Muscle of arm (tissue), 12 donors: ENCODE data around the gene N4BP2. TPM values are rescaled to one million over a fixed set of nuclear protein-coding genes. Genes with fewer than 3 reads are reported as not detected.

Experiments
- DNase-seq: peaks from one replicate; pipeline ENCODE4 v3.0.0-alpha.2; 2013
- polyA plus RNA-seq, 12 donors: library from polyadenylated mRNA; unstranded; fragments of 120-200 nt; gene quantifications; one replicate each; pipeline ENCODE4 v1.2.1, GENCODE V29; 2013; ENCODE audit not compliant: insufficient read length in 12 of 12

The N4BP2 gene
- polyA plus RNA-seq, 12 donors, result 12.0 to 42.2 (median 15.4) TPM

DNA sequence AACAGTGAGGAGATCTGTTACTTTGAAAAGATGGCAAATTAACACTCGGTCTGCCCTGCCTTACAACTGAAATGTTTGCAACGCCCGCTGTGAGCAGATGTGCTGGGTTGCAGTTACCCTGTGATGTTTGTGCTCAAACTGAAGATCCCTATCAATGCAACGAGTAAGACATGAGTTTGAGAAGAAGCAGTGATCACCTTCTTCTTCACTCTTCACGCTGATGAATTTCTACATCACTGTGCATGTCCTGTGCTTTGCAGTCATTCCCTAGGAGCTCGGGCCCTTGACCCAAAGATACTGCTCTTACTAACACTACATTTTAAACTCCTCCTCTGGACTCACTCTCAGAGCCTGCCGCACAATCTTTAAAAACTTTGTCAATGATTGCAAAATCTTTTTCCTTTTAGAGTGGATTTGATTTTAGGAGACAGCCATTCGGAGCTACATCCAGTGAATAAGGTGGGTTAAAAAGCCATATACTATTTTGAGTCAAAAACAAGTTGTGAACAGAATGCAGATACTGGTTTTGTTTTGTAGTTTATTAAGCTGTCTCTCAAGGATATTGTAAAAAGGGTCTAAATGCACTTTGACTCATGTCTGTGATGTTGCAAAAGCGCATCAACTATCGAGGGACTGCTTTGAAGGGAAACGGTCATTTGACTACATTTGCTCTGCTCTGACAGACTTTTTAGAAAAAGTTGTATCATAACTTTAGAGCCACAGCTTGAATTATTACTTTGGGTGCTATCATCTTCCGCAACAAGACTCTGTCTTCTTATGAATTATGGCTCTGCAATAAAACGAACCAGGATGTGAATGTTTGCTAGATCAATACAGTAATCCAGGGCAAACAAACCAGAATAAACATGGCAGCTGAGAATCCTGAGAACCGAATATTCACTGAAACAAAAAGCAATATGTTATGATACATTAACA, 134.5 kb downstream of the N4BP2 start:
- no peak for DNase-seq

GRCh38 chr4:40192114-40193015, 135.7 kb downstream of the N4BP2 start:
- DNase-seq, result no peak

DNA sequence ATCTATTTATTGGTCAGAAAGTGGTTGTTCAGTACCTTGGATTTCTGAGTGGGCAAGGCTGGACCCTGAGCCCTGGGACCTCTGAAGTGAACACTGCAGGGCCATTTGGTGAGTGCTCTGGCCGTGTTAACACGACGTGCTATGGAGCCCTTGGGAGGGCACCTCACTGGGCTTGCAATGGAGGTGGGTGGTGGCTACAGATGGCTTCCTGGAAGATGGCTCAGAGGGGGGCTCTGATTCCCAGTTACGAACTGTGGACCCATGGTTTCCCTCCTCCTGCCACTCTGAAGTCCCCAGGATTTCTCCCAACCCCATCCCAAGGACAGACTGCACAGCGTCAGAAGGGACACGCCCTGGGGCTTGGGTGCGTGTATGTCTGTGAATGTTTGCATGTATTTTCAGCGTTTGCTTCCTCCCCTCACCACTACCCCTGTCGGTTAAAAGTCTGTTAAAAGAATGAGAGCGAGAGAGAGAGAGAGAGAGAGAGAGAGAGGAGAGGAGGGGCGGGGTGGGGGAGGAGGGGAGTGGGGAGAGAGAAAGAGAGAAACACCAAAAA, 136.4 kb downstream of the N4BP2 start:
- DNase-seq, result no peak

DNA sequence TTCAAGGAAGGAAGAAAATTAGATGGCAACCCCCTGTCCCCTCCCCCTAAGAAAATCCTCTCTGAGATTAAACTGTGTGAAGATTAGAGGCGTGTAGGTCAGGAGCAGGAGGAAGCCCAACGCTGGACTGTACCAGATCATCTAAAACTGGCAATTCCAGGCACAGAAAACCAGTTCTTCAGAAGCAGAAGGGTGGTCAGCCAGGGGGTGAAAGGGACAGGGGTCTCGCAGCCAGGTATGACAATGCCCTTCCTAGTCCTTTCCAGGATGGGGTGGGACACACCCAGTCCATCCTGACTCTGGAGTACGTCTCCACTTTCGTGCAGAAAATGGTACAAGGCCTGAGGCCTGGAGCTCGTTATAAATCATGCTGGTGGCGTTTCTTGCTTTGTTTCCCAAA, 136.9 kb downstream of the N4BP2 start:
- DNase-seq, result no peak

DNA sequence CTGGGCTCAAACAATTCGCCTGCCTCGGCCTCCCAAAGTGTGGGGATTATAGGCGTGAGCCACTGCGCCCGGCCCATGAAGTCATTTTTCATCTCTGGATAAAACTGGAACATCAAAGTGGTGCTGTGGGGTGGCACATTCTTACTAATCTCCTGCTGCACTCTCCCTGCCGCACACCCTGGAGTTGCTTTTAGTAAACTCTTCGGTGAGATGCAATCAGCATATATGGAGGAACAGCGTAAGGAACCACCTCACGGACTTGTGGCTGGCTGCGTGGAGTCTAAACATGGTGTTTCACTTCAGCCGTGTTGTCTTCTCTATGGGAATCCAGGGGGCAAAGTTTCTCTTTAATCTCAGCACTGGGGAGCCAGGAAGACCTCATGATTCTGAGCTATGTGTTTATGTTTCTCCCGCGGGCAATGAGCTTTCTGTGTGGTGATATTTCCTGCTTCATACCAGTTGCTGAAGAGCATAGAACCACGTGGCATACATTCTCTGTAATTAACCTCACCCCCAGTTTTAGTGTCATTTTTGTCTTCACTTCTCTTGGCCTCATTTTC, 138.0 kb downstream of the N4BP2 start:
- DNase-seq, result no peak

GRCh38 chr4:40195182-40196177, 138.8 kb downstream of the N4BP2 start:
- DNase-seq, result no peak

DNA sequence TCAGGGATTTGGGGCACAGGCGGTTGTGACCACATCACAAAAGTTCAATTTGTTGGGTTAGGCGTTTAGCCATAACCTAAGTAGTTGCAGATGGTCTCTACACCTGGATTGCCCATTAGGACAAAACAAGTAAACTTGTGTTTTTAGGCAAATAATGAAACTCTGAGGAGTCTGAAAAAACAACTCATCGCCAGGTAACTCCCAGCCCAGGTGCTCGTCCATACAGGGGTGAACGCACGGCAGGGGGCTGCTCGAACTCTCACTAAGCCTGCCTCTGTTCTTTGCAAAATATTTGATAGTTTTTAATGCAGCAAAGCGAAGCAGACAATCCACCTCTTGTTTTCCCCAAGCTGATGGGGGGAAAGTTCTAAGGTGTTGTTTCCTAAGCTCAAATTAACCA, 139.6 kb downstream of the N4BP2 start:
- no peak for DNase-seq

- no peak for DNase-seq
These were observed 140.2 kb downstream of the N4BP2 start, which contains the start of gene RHOH for GRCh38 chr4:40196724-40197281. TSS of gene RHOH (plus strand) at chr4:40197031. CDS start at chr4:40243387, 46,356 bp downstream.

- no peak for DNase-seq
These were observed 141.4 kb downstream of the N4BP2 start for GRCh38 chr4:40197879-40198689.

- DNase-seq, result no peak
These were observed 142.6 kb downstream of the N4BP2 start for GRCh38 chr4:40199179-40199670.

GRCh38 chr4:40199999-40200874, 143.6 kb downstream of the N4BP2 start:
- DNase-seq, result no peak

DNA sequence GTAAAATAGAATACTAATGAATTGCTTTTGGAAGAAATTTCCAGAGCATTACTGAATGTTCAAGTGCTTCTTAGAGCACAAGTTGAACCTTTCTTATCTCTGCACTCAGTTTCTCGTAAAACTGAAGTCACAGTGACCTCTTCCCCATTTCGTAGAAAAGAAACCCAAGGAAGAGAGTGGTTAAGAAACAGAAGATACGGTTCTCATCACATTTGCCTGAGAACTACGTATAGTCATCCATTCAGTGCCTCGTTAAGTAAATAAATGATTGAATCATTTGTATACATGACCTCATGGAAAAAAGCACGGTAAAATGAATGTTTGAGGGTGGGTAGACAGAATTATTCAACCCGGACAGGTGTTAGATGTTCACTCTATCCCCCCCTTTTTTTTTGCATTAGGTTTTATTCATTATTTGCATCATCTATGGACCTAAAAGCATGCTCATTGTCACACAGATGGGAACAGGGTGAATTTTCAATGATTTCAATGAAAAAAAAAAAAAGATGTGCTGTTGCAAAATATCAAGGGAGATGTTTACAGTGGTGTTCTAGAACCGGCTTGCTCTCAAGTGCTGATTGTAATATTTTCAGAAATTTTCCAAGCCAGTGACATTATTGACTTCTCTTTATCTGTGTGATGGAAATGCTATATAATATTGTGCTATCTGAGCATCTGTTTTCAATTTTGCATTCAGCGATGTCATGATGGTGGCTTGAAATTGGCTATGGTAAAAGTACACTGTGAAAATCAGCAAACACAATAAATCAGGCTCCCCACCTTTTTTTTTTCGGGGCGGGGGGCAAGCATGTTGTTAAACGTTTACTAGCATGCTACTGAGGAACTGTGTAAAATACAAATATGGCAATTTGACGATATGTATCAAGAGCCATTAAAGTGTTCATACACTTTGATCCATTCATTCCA, 144.5 kb downstream of the N4BP2 start:
- DNase-seq, result no peak

DNA sequence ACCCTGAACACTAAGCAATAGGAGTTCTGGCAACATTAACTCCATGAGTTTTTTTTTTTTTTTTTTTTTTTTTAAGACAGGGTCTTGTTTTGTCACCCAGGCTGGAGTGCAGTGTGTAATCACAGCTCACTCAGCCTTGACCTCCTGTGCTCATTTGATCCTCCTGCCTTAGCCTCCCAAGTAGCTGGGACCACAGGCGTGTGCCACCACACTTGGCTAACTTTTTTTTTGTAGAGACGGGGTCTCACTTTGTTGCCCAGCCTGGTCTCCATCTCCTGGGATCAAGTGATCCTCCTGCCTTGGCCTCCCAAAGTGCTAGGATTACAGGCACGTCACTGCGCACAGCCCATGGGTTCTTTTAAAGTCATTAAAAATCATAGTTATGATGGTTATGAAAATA, 145.2 kb downstream of the N4BP2 start:
- no peak for DNase-seq

DNA sequence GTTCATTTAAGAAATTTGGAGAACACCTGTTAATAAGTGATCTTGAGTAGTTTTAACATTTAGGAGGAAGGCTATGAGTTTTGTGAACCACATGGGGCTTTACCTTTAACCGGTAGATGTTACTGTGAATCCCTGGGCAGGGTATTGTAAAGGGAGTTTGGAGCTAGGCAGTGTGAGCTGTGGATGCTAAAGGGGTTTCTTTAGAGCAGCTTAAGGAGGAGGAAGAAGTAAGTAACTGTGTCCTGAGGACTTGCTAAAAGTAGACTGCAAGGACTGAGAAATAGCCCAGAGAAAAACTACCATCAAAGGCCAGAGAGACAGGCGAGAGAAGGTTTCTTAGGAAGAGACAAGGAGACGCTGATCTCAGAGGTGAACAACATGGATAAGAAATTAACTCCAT, 145.8 kb downstream of the N4BP2 start:
- no peak for DNase-seq

- no peak for DNase-seq
These were observed 148.0 kb downstream of the N4BP2 start for GRCh38 chr4:40204507-40205258.
